ENCODE results near the gene GATA3.

DNA sequence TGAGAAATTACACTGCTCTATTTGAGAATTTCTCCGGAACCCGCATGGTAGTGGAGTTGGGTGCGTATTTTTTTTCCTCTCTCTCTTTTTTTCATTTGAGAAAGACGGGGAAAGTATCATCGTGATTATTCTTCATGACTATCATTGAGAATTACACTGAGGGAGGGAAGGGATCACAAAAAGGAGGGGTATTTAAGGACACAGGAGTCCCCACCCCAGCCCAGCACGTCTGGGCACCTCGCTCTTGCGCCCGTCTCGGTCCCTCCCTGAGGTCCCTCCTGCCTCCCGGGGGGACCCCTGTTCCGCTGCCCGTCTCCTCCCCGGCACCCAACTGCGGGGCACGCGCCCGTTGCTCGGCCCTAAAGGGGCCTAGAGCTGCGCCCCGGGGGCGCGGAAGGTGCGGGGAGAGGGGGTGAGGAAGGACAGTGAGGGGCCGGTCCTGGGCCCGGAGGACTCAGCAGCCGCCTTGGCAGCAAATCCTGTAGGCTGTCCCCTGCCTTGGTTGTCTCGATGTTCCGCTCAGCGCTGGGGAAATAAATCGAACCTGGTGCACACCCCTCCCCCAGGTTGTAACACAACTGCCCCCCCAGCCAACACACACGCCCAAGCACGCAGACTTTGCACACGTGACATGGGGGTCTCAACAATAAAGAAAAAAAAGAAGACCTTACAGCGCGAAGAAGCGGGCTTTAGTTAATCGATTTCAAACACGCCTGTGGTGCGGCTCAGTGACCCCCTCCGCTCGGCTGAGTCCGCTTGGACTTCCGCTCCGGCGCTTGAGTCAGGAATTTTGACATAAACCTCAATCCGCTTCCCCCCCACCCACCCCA, 18.6 kb upstream of the GATA3 start:
- TF ChIP-seq, protein P1, sequence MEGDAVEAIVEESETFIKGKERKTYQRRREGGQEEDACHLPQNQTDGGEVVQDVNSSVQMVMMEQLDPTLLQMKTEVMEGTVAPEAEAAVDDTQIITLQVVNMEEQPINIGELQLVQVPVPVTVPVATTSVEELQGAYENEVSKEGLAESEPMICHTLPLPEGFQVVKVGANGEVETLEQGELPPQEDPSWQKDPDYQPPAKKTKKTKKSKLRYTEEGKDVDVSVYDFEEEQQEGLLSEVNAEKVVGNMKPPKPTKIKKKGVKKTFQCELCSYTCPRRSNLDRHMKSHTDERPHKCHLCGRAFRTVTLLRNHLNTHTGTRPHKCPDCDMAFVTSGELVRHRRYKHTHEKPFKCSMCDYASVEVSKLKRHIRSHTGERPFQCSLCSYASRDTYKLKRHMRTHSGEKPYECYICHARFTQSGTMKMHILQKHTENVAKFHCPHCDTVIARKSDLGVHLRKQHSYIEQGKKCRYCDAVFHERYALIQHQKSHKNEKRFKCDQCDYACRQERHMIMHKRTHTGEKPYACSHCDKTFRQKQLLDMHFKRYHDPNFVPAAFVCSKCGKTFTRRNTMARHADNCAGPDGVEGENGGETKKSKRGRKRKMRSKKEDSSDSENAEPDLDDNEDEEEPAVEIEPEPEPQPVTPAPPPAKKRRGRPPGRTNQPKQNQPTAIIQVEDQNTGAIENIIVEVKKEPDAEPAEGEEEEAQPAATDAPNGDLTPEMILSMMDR (conservative IDR thresholded peaks at IDR 0.05), result no peak
- TF ChIP-seq ZFX (IDR thresholded peaks at IDR 0.05), result no peak
